HTR-8/SVneo (cell line): Measurements from ENCODE around the gene DPM2.
A peak's percentile ranks its signal among the peaks of the same experiment; 100 is the strongest.

Experiments used
- DNase-seq: peaks from one replicate; pipeline ENCODE4 v3.0.0; 2011; ENCODE audit warnings: low spot score, mixed read lengths; ENCODE audit not compliant: insufficient read length
- FAIRE-seq: peaks from 2 replicates; lab custom pipeline; 2011; peaks lifted over from hg19 to GRCh38; lab: Jason Lieb, UNC

Gene DPM2

GRCh38 chr9:127958728-127959127 is 21.1 kb upstream of the DPM2 start:
- FAIRE-seq (no peak), DNase-seq (no peak)

- DNase-seq = no peak
- no peak for FAIRE-seq
Observed at GRCh38 chr9:127955294-127956015, 17.8 kb upstream of the DPM2 start.

- FAIRE-seq (no peak), DNase-seq (no peak)
Observed at GRCh38 chr9:127954831-127955293, 17.2 kb upstream of the DPM2 start.

- no peak for DNase-seq
- no peak for FAIRE-seq
Observed at GRCh38 chr9:127953768-127954505, 16.3 kb upstream of the DPM2 start.

- DNase-seq (no peak), FAIRE-seq (no peak)
Observed at GRCh38 chr9:127953154-127953553, 15.5 kb upstream of the DPM2 start.

GRCh38 chr9:127950513-127951289 is 13.0 kb upstream of the DPM2 start:
- no peak for FAIRE-seq
- no peak for DNase-seq

GRCh38 chr9:127949827-127950512 is 12.3 kb upstream of the DPM2 start:
- FAIRE-seq (no peak), DNase-seq (no peak)

- DNase-seq (no peak), FAIRE-seq (no peak)
Observed at GRCh38 chr9:127947841-127948710, 10.4 kb upstream of the DPM2 start.

- FAIRE-seq (no peak), DNase-seq (no peak)
Observed at GRCh38 chr9:127946728-127947127, 9.1 kb upstream of the DPM2 start.

GRCh38 chr9:127945942-127946341 is 8.3 kb upstream of the DPM2 start:
- no peak for FAIRE-seq
- DNase-seq = no peak

GRCh38 chr9:127945338-127945737 is 7.7 kb upstream of the DPM2 start:
- no peak for FAIRE-seq
- DNase-seq = no peak

- no peak for FAIRE-seq
- DNase-seq = no peak
Observed at GRCh38 chr9:127944586-127945218, 7.0 kb upstream of the DPM2 start.

GRCh38 chr9:127943731-127944144 is 6.1 kb upstream of the DPM2 start:
- FAIRE-seq (no peak), DNase-seq (peak; percentile 70)

GRCh38 chr9:127943011-127943662 is 5.5 kb upstream of the DPM2 start:
- FAIRE-seq (no peak), DNase-seq (no peak)

- FAIRE-seq (no peak), DNase-seq (peak; percentile 48)
Observed at GRCh38 chr9:127942216-127943010, 4.8 kb upstream of the DPM2 start.

GRCh38 chr9:127941961-127942215 is 4.2 kb upstream of the DPM2 start:
- FAIRE-seq (no peak), DNase-seq (no peak)

- no peak for FAIRE-seq
- DNase-seq = no peak
Observed at GRCh38 chr9:127941062-127941960, 3.7 kb upstream of the DPM2 start.
